Measurements from ENCODE around the gene KLHL29.

KLHL29 gene

GRCh38 chr2:23361152-23361551, 23.8 kb upstream of the KLHL29 start:
- H3K4me3 ChIP-seq (ENCODE audit: low read length): no peak overlapping the region
- no peaks in the 10 kb centered on the region for H3K79me2 ChIP-seq (ENCODE audit: low read length)
- H4K20me1 ChIP-seq (ENCODE audit: insufficient read depth, low read length): no peaks in the 10 kb centered on the region
- no peaks in the 10 kb centered on the region for H3K4me1 ChIP-seq (ENCODE audit: low read length)
- no peaks in the 10 kb centered on the region for H3F3A ChIP-seq (ENCODE audit: insufficient read depth, low read length)
- no peaks in the 10 kb centered on the region for H3K27me3 ChIP-seq (replicated peaks; ENCODE audit: insufficient read depth, low read length)
- no peak overlapping the region for H2AFZ ChIP-seq (ENCODE audit: low read length)
- H3K9ac ChIP-seq (ENCODE audit: low read length): no peak overlapping the region
- TF ChIP-seq EZH2phosphoT487 (IDR thresholded peaks at IDR 0.05; ENCODE audit: low read length) (no peak), CTCF (IDR thresholded peaks at IDR 0.05; ENCODE audit: low read length) (no peak), EZH2 (optimal IDR thresholded peaks at IDR 0.05; ENCODE audit: low read depth, low read length) (no peak)
- no peaks in the 10 kb centered on the region for H3K36me3 ChIP-seq (replicated peaks; ENCODE audit: insufficient read depth, low read length)
- H3K4me2 ChIP-seq (ENCODE audit: low read depth, low read length): no peak overlapping the region
- H3K9me3 ChIP-seq (replicated peaks; ENCODE audit: insufficient read depth, low read length): no peaks in the 10 kb centered on the region
- H3K9me2 ChIP-seq (replicated peaks; ENCODE audit: insufficient read depth, low read length): no peaks in the 10 kb centered on the region
- H3K27ac ChIP-seq (ENCODE audit: low read length): no peak overlapping the region
- no peak for DNase-seq

GRCh38 chr2:23363268-23363667, 21.7 kb upstream of the KLHL29 start:
- Histone ChIP-seq H3K27ac (ENCODE audit: low read length) (no peak overlapping the region), H2AFZ (ENCODE audit: low read length) (no peak overlapping the region), H3K4me1 (ENCODE audit: low read length) (no peaks in the 10 kb centered on the region), H4K20me1 (ENCODE audit: insufficient read depth, low read length) (no peaks in the 10 kb centered on the region), H3K4me2 (ENCODE audit: low read depth, low read length) (no peak overlapping the region), H3F3A (ENCODE audit: insufficient read depth, low read length) (no peaks in the 10 kb centered on the region), H3K9me2 (replicated peaks; ENCODE audit: insufficient read depth, low read length) (no peaks in the 10 kb centered on the region), H3K9me3 (replicated peaks; ENCODE audit: insufficient read depth, low read length) (no peaks in the 10 kb centered on the region), H3K9ac (ENCODE audit: low read length) (no peak overlapping the region), H3K27me3 (replicated peaks; ENCODE audit: insufficient read depth, low read length) (no peaks in the 10 kb centered on the region), H3K79me2 (ENCODE audit: low read length) (no peaks in the 10 kb centered on the region), H3K36me3 (replicated peaks; ENCODE audit: insufficient read depth, low read length) (no peaks in the 10 kb centered on the region), H3K4me3 (ENCODE audit: low read length) (no peak overlapping the region)
- no peak for DNase-seq
- TF ChIP-seq CTCF (IDR thresholded peaks at IDR 0.05; ENCODE audit: low read length) (no peak), EZH2 (optimal IDR thresholded peaks at IDR 0.05; ENCODE audit: low read depth, low read length) (no peak), EZH2phosphoT487 (IDR thresholded peaks at IDR 0.05; ENCODE audit: low read length) (no peak)

GRCh38 chr2:23363831-23364230, 21.1 kb upstream of the KLHL29 start:
- no peak for DNase-seq

More at GRCh38 chr2:23363831-23364230, 21.1 kb upstream of the KLHL29 start:
- H3K9me2 ChIP-seq (replicated peaks; ENCODE audit: insufficient read depth, low read length): no peaks in the 10 kb centered on the region
- H3K9ac ChIP-seq (ENCODE audit: low read length): no peak overlapping the region
- no peaks in the 10 kb centered on the region for H3K27me3 ChIP-seq (replicated peaks; ENCODE audit: insufficient read depth, low read length)
- no peak overlapping the region for H3K27ac ChIP-seq (ENCODE audit: low read length)
- H3K4me1 ChIP-seq (ENCODE audit: low read length): no peaks in the 10 kb centered on the region
- H3K4me2 ChIP-seq (ENCODE audit: low read depth, low read length): no peak overlapping the region
- no peaks in the 10 kb centered on the region for H3K36me3 ChIP-seq (replicated peaks; ENCODE audit: insufficient read depth, low read length)
- no peak overlapping the region for H2AFZ ChIP-seq (ENCODE audit: low read length)
- no peaks in the 10 kb centered on the region for H3K9me3 ChIP-seq (replicated peaks; ENCODE audit: insufficient read depth, low read length)
- no peaks in the 10 kb centered on the region for H3F3A ChIP-seq (ENCODE audit: insufficient read depth, low read length)
- no peaks in the 10 kb centered on the region for H3K79me2 ChIP-seq (ENCODE audit: low read length)
- no peak overlapping the region for H3K4me3 ChIP-seq (ENCODE audit: low read length)
- no peaks in the 10 kb centered on the region for H4K20me1 ChIP-seq (ENCODE audit: insufficient read depth, low read length)
- no peak for TF ChIP-seq EZH2 (optimal IDR thresholded peaks at IDR 0.05; ENCODE audit: low read depth, low read length)
- TF ChIP-seq CTCF (IDR thresholded peaks at IDR 0.05; ENCODE audit: low read length): no peak
- TF ChIP-seq EZH2phosphoT487 (IDR thresholded peaks at IDR 0.05; ENCODE audit: low read length): no peak
